NCI-H1436 (cell line): ENCODE results near the gene HAUS7.

Experiments
- DNase-seq: peaks from one replicate; lab custom pipeline; 2025; lab: John Stamatoyannopoulos, UW

Gene HAUS7

GRCh38 chrX:153470411-153471363, at the start of gene HAUS7:
Gene HAUS7 (minus strand): TSS chrX:153470576. CDS start chrX:153470557, 19 bp downstream.
- peak; percentile 94 for DNase-seq

- DNase-seq: no peak
These were observed 49.4 kb upstream of the HAUS7 start for GRCh38 chrX:153519569-153520286.

- no peak for DNase-seq
These were observed 47.8 kb upstream of the HAUS7 start for GRCh38 chrX:153517946-153518834.

- DNase-seq: no peak
These were observed 47.0 kb upstream of the HAUS7 start, which contains the start of gene ATP2B3 for GRCh38 chrX:153517423-153517822. Gene ATP2B3 (plus strand): TSS chrX:153517642. CDS start chrX:153536248, 18,606 bp downstream.

- DNase-seq: no peak
These were observed 45.7 kb upstream of the HAUS7 start for GRCh38 chrX:153516073-153516472.

- no peak for DNase-seq
These were observed 45.1 kb upstream of the HAUS7 start for GRCh38 chrX:153515435-153515834.

GRCh38 chrX:153514259-153514658, 43.9 kb upstream of the HAUS7 start:
- DNase-seq: no peak

GRCh38 chrX:153513265-153513664, 42.9 kb upstream of the HAUS7 start:
- DNase-seq: no peak

GRCh38 chrX:153512501-153512893, 42.1 kb upstream of the HAUS7 start:
- DNase-seq: no peak

GRCh38 chrX:153511784-153512500, 41.6 kb upstream of the HAUS7 start:
- no peak for DNase-seq

GRCh38 chrX:153510383-153510782, 40.0 kb upstream of the HAUS7 start:
- no peak for DNase-seq

- DNase-seq: no peak
These were observed 39.2 kb upstream of the HAUS7 start for GRCh38 chrX:153509592-153509991.

GRCh38 chrX:153507484-153508178, 37.3 kb upstream of the HAUS7 start:
- DNase-seq: peak; percentile 77

- DNase-seq: no peak
These were observed 35.0 kb upstream of the HAUS7 start for GRCh38 chrX:153505361-153505760.

- no peak for DNase-seq
These were observed 34.2 kb upstream of the HAUS7 start for GRCh38 chrX:153504445-153505016.

GRCh38 chrX:153502796-153503195, 32.4 kb upstream of the HAUS7 start:
- no peak for DNase-seq

- no peak for DNase-seq
These were observed 31.8 kb upstream of the HAUS7 start for GRCh38 chrX:153502131-153502530.

GRCh38 chrX:153501530-153501929, 31.2 kb upstream of the HAUS7 start:
- DNase-seq: no peak

- no peak for DNase-seq
These were observed 30.4 kb upstream of the HAUS7 start for GRCh38 chrX:153500676-153501280.

GRCh38 chrX:153499876-153500275, 29.5 kb upstream of the HAUS7 start:
- no peak for DNase-seq
